Common myeloid progenitor, CD34-positive (primary cell): ENCODE results near the gene CLDN7.
A peak's percentile ranks its signal among the peaks of the same experiment; 100 is the strongest.

Source experiments
- CTCF ChIA-PET: fragments of 350-600 bp; sonication (Branson Sonifier 250); formaldehyde crosslinking; loops from one replicate; lab custom pipeline; 2021; ENCODE audit warnings: antibody characterized with exemption; lab: Charles Lee
- POLR2A ChIA-PET: fragments of 350-600 bp; sonication (Branson Sonifier 250); formaldehyde crosslinking; loops from one replicate; lab custom pipeline; 2021; ENCODE audit warnings: antibody characterized with exemption; lab: Charles Lee
- DNase-seq, 3 donors: peaks; one replicate each; pipeline versions ENCODE4 v3.0.0 to v3.0.0-alpha.2; 2013
- H3K27ac ChIP-seq, 2 experiments: 1 replicate in 1 of 2; 2 replicates in 1 of 2; pipeline ENCODE4 v1.7.0; 2013; ENCODE audit warnings: inconsistent platforms in 2 of 2, low read length in 2 of 2, mild to moderate bottlenecking in 2 of 2, low read depth in 1 of 2, moderate library complexity in 1 of 2; ENCODE audit not compliant: severe bottlenecking in 2 of 2, insufficient read depth in 1 of 2, poor library complexity in 1 of 2
- H3K27me3 ChIP-seq, 5 experiments: replicated peaks in 2 of 5; 1 replicate in 3 of 5; 2 replicates in 2 of 5; pipeline versions ENCODE4 v1.6.1 to v1.7.0; 2013; ENCODE audit warnings: low read length in 4 of 5, mild to moderate bottlenecking in 2 of 5, moderate library complexity in 2 of 5, inconsistent platforms in 1 of 5; ENCODE audit not compliant: insufficient read depth in 5 of 5, control insufficient read depth in 4 of 5
- H3K36me3 ChIP-seq, 4 experiments: 1 replicate in 2 of 4; 2 replicates in 2 of 4; pipeline versions ENCODE4 v1.6.1 to v1.7.0; 2013; ENCODE audit warnings: low read length in 3 of 4, control low read depth in 1 of 4, mild to moderate bottlenecking in 1 of 4; ENCODE audit not compliant: control insufficient read depth in 4 of 4, insufficient read depth in 4 of 4
- H3K4me1 ChIP-seq, 4 experiments: 1 replicate in 3 of 4; 2 replicates in 1 of 4; pipeline versions ENCODE4 v1.6.1 to v1.7.1; 2013; ENCODE audit warnings: low read length in 3 of 4, mild to moderate bottlenecking in 3 of 4, control low read depth in 1 of 4, inconsistent platforms in 1 of 4, moderate library complexity in 1 of 4; ENCODE audit not compliant: control insufficient read depth in 4 of 4, insufficient read depth in 4 of 4; ENCODE audit errors: control extremely low read depth in 1 of 4
- H3K4me3 ChIP-seq, 7 experiments: 1 replicate in 4 of 7; 2 replicates in 3 of 7; pipeline versions ENCODE4 v1.5.1 to v1.7.0; 2013; ENCODE audit warnings: mild to moderate bottlenecking in 7 of 7, low read length in 6 of 7, moderate library complexity in 6 of 7, inconsistent platforms in 2 of 7, low read depth in 2 of 7, control low read depth in 1 of 7; ENCODE audit not compliant: insufficient read depth in 4 of 7, control insufficient read depth in 1 of 7; ENCODE audit errors: extremely low read depth in 1 of 7
- H3K9me3 ChIP-seq, 5 experiments: 1 replicate in 4 of 5; 2 replicates in 1 of 5; pipeline versions ENCODE4 v1.6.1 to v1.7.1; 2013; ENCODE audit warnings: low read length in 4 of 5, mild to moderate bottlenecking in 2 of 5, inconsistent platforms in 1 of 5, low read depth in 1 of 5, moderate library complexity in 1 of 5; ENCODE audit not compliant: control insufficient read depth in 4 of 5, insufficient read depth in 2 of 5; ENCODE audit errors: control extremely low read depth in 1 of 5
- WGBS: methylation state at CpG from one replicate; pipeline ENCODE4 v1.1.5; 2013; ENCODE audit not compliant: insufficient coverage; 5-methylcytosine and 5-hydroxymethylcytosine counted together

CLDN7 gene

DNA sequence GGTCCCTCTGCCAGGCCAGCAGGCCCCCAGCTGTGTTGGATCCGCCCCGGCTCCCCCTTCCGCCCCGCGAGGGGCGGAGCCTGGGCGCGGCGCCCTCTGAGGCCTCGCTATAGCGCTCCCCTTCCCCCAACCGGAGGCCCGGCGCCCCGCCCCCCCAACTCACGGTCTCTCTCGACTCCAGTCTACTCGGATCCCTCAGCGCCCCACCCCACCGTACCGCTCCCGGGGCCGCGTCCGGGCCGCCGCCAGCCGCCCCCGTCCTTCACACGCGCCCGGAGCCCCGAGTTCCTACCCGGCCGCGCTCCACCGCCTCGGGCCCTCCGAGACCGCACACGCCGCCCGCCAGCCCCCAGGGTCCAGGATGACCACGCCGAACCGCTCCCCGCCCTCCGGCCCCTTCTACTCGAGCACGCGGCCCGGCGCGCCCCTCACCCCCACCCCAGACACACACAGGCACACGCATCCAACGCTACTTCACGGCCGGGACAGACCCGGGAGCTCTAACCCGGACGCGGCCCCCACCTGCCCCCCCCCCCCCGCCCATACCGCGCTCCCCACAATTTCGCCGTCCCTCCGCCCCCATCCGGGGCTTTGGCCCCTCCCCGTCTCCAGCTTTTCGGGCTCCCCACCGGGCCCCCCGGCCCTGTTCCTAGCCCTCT is 24.4 kb downstream of the CLDN7 start:
- Histone ChIP-seq H3K4me3 (peak overlapping the region; percentile 43 to 98 (median 91)), H3K4me1 (peaks cover 20 to 68% (median 56%) of the 10 kb centered on the region in 4 experiments), H3K27ac (peak overlapping the region in 1 of 2 experiments; percentile 90), H3K9me3 (no peaks in the 10 kb centered on the region), H3K27me3 (no peaks in the 10 kb centered on the region), H3K36me3 (peaks cover 3 to 41% (median 16%) of the 10 kb centered on the region in 4 experiments)
- 0% methylated on average over 14 of the region's 73 CpGs for WGBS
- DNase-seq = peak in 2 of 3 donors; percentile 72 to 74
- ChIA-PET CTCF (interaction anchor here (1.4 to 10.2 kb wide), 3 partner anchors 12 to 58 kb away, joined by 4 to 75 read pairs (median 31); partner anchors contain the start of genes ACADVL, CTDNEP1 and DLG4), POLR2A (interaction anchor here (1.3 to 3.9 kb wide), 3 partner anchors 18 to 24 kb away, joined by 3 to 21 read pairs (median 4); partner anchors contain the start of genes ACADVL and DLG4)

DNA sequence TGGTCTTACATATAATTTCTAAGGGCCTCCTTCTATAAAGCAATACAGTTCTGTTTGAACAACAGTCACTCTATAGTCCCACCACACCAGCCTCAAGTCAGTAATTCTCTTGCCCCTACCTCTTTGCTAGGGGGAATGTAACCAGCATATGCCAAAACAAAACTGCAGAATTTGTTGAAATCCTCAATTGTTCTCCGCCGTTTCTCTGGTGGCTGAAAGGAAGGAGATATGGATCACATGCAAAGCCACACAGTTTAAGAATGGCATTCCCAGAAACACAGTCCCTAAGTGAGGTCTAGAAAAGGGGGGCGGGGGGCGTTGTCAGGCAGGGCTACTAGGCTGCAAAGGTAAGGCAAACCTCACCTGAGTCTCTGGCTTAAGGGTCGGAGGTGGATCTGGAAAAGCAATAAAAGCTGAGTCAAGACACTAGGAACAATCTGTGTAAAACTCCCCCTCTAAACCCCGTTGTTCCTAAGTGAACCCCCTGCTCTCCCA is 25.0 kb downstream of the CLDN7 start:
- CTCF ChIA-PET = interaction anchor here (1.4 to 10.2 kb wide), 2 partner anchors 17 to 44 kb away, joined by 3 to 75 read pairs; partner anchors contain the start of genes ACADVL, DLG4 and SLC2A4
- Histone ChIP-seq H3K27ac (peak overlapping the region in 1 of 2 experiments; percentile 74), H3K27me3 (no peaks in the 10 kb centered on the region), H3K4me1 (peaks cover 20 to 68% (median 58%) of the 10 kb centered on the region in 4 experiments), H3K9me3 (no peaks in the 10 kb centered on the region), H3K36me3 (peaks cover 3 to 41% (median 16%) of the 10 kb centered on the region in 4 experiments), H3K4me3 (peak overlapping the region; percentile 43 to 98 (median 89))
- POLR2A ChIA-PET = interaction anchor here (1.3 to 3.9 kb wide), 2 partner anchors 17 to 22 kb away, joined by 3 to 21 read pairs; partner anchors contain the start of genes ACADVL and DLG4
- DNase-seq = no peak
- WGBS = 13% methylated on average over 5 of the region's 6 CpGs

DNA sequence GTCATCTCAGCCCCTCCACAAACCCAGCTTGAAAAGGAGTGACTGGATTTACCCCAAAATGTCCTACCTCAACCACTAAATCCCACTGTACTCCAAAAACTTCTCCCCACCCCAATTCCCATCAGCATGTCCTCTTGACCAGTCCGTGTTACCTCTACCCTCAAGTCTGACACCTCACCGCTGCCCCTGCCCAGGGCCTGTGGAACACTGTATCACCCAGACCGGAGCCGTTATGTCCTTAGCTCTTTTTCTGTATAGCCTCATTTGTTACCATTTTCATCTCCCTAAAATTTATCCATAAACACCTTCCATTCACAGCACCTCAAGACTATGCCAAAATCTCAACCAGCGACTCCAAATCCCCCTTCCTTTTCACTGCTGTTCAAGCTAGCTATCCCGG is 25.5 kb downstream of the CLDN7 start:
- H3K27ac ChIP-seq = peak overlapping the region in 1 of 2 experiments; percentile 74
- 92% methylated on average over 6 of the region's 6 CpGs for WGBS
- POLR2A ChIA-PET = interaction anchor here (3.9 kb wide), 1 partner anchor 17 kb away, joined by 21 read pairs; the partner anchor contains the start of genes ACADVL and DLG4

GRCh38 chr17:7235693-7236665 is 26.3 kb downstream of the CLDN7 start:
- peak overlapping the region in 1 of 2 experiments; percentile 89 for H3K27ac ChIP-seq
- H3K9me3 ChIP-seq = no peaks in the 10 kb centered on the region
- peaks cover 3 to 40% (median 15%) of the 10 kb centered on the region in 4 experiments for H3K36me3 ChIP-seq
- 92% methylated on average over 16 of the region's 22 CpGs for WGBS
- H3K4me1 ChIP-seq = peaks cover 15 to 67% (median 52%) of the 10 kb centered on the region in 4 experiments
- ChIA-PET CTCF (interaction anchor here (1.1 to 10.2 kb wide), 4 partner anchors 11 to 190 kb away, joined by 3 to 75 read pairs (median 3); partner anchors contain the start of genes ACADVL, DLG4 and SLC2A4), POLR2A (interaction anchor here (3.9 kb wide), 1 partner anchor 16 kb away, joined by 21 read pairs; the partner anchor contains the start of genes ACADVL and DLG4)
- H3K27me3 ChIP-seq = no peaks in the 10 kb centered on the region
- H3K4me3 ChIP-seq = no peak overlapping the region
- DNase-seq = no peak

More for the DNA sequence above, 25.5 kb downstream of the CLDN7 start:
- DNase-seq = no peak
- peaks cover 20 to 73% (median 59%) of the 10 kb centered on the region in 4 experiments for H3K4me1 ChIP-seq
- peak overlapping the region in 2 of 7 experiments; percentile 71 to 95 for H3K4me3 ChIP-seq
- no peaks in the 10 kb centered on the region for H3K27me3 ChIP-seq
- CTCF ChIA-PET = interaction anchor here (1.4 to 10.2 kb wide), 2 partner anchors 17 to 44 kb away, joined by 3 to 75 read pairs; partner anchors contain the start of genes ACADVL, DLG4 and SLC2A4
- H3K9me3 ChIP-seq = no peaks in the 10 kb centered on the region
- peaks cover 3 to 41% (median 16%) of the 10 kb centered on the region in 4 experiments for H3K36me3 ChIP-seq

- peaks cover 0 to 47% (median 24%) of the 10 kb centered on the region in 4 experiments for H3K36me3 ChIP-seq
- H3K4me1 ChIP-seq = peaks cover 5 to 53% (median 38%) of the 10 kb centered on the region in 4 experiments
- peak within 1 kb of the TSS; percentile 74 to 89 for H3K27ac ChIP-seq
- H3K27me3 ChIP-seq = no peaks in the 10 kb centered on the region
- no peaks in the 10 kb centered on the region for H3K9me3 ChIP-seq
- CTCF ChIA-PET = interaction anchor here (1.1 to 10.2 kb wide), 5 partner anchors 9 to 20 kb away, joined by 3 to 75 read pairs (median 4); partner anchors contain the start of genes ACADVL, DLG4 and GABARAP
- DNase-seq = peak; percentile 94 to 97 (median 97)
- POLR2A ChIA-PET = interaction anchor here (0.7 to 1.9 kb wide), 4 partner anchors 8 to 16 kb away, joined by 3 to 11 read pairs (median 4); partner anchors contain the start of genes ACADVL, DLG4 and GABARAP
- 0% methylated on average over 62 of the region's 72 CpGs for WGBS
- peak within 1 kb of the TSS; percentile 70 to 97 (median 87) for H3K4me3 ChIP-seq
Observed at GRCh38 chr17:7234083-7234951, 28.0 kb downstream of the CLDN7 start, which contains the start of gene DVL2. Gene DVL2, minus strand, starts transcription at chr17:7234517. Its CDS starts 255 bp downstream, at chr17:7234262.
